MM.1S (cell line): ENCODE results near the gene PCDHGA4.
A peak's percentile ranks its signal among the peaks of the same experiment; 100 is the strongest.

ENCODE experiments used
- CTCF ChIP-seq: fragments of 300-600 bp; sonication (generic); IDR thresholded peaks from 2 replicates; pipeline ENCODE4 v1.5.1; 2016; ENCODE audit warnings: antibody characterized with exemption, low read length, mixed read lengths
- EZH2 ChIP-seq: fragments of 300-600 bp; sonication (generic); optimal IDR thresholded peaks from 2 replicates; pipeline ENCODE3; 2017; ENCODE audit warnings: low read depth, mild to moderate bottlenecking, antibody characterized with exemption, low read length, mixed read lengths
- EZH2phosphoT487 ChIP-seq: fragments of 300-600 bp; sonication (generic); IDR thresholded peaks from 2 replicates; pipeline ENCODE4 v1.6.1; 2018; ENCODE audit warnings: antibody characterized with exemption, low read length

- TF ChIP-seq EZH2 (no peak), CTCF (peak; percentile 54), EZH2phosphoT487 (no peak)
Measured at GRCh38 chr5:141354900-141355469, at the start of gene PCDHGA4.
